HepG2 (cell line): ENCODE measurements around the gene TP53BP2. TPM values are rescaled to one million over a fixed set of nuclear protein-coding genes. Genes with fewer than 3 reads are reported as not detected.

Experiments used
- EED ChIP-seq: sonication (generic); formaldehyde crosslinking; IDR thresholded peaks from 2 replicates; pipeline ENCODE4 v1.5.0; 2020; ENCODE audit warnings: mild to moderate bottlenecking, missing genetic modification reagents
- ELF4 ChIP-seq: sonication (generic); formaldehyde crosslinking; IDR thresholded peaks from 2 replicates; pipeline ENCODE4 v1.5.0; 2020; ENCODE audit warnings: missing genetic modification reagents, mild to moderate bottlenecking, moderate library complexity, borderline replicate concordance
- FOXP1 ChIP-seq, 2 experiments: fragments of 450-650 bp in 1 of 2; IDR thresholded peaks; 2 replicates each; pipeline ENCODE4 v1.6.1; 2017 to 2018; ENCODE audit warnings: antibody characterized with exemption in 1 of 2
- GABPA ChIP-seq, 2 experiments: IDR thresholded peaks; 2 replicates each; pipeline ENCODE4 v1.6.1; 2011 to 2016; ENCODE audit warnings: low read depth in 2 of 2, low read length in 1 of 2, missing biosample characterization in 1 of 2, missing genetic modification characterization in 1 of 2
- GABPB1 ChIP-seq: IDR thresholded peaks from 2 replicates; pipeline ENCODE4 v1.6.1; 2016; ENCODE audit warnings: mild to moderate bottlenecking, missing genetic modification reagents, moderate library complexity, missing compliant biosample characterization
- JUND ChIP-seq: sonication (generic); formaldehyde crosslinking; IDR thresholded peaks from 2 replicates; pipeline ENCODE4 v1.8.0; 2022; ENCODE audit warnings: mild to moderate bottlenecking, missing genetic modification reagents
- KDM5B ChIP-seq: sonication (generic); formaldehyde crosslinking; IDR thresholded peaks from 2 replicates; pipeline ENCODE4 v1.4.0; 2020; ENCODE audit warnings: missing genetic modification reagents, mild to moderate bottlenecking, borderline replicate concordance
- MIER2 ChIP-seq: IDR thresholded peaks from 2 replicates; pipeline ENCODE4 v1.6.1; 2016; ENCODE audit warnings: missing biosample characterization, missing genetic modification reagents
- MXD1 ChIP-seq: sonication (generic); formaldehyde crosslinking; IDR thresholded peaks from 2 replicates; pipeline ENCODE4 v1.4.0; 2020; ENCODE audit warnings: mild to moderate bottlenecking, missing genetic modification reagents
- MXD4 ChIP-seq: IDR thresholded peaks from 2 replicates; pipeline ENCODE4 v1.6.1; 2016; ENCODE audit warnings: mild to moderate bottlenecking, missing biosample characterization, missing genetic modification reagents
- PHB2 ChIP-seq: fragments of 450-650 bp; IDR thresholded peaks from 2 replicates; pipeline ENCODE4 v1.6.1; 2018; ENCODE audit not compliant: partially characterized antibody
- PLSCR1 ChIP-seq: sonication (generic); formaldehyde crosslinking; IDR thresholded peaks from 2 replicates; pipeline ENCODE4 v1.5.0; 2020; ENCODE audit warnings: missing genetic modification reagents, mild to moderate bottlenecking, borderline replicate concordance
- RAD21 ChIP-seq: fragments of 450-650 bp; formaldehyde crosslinking; IDR thresholded peaks from 2 replicates; pipeline ENCODE4 v1.5.0; 2020; ENCODE audit warnings: mild to moderate bottlenecking
- REXO4 ChIP-seq: sonication (generic); formaldehyde crosslinking; IDR thresholded peaks from 2 replicates; pipeline ENCODE4 v1.8.0; 2022; ENCODE audit warnings: missing genetic modification reagents, mild to moderate bottlenecking, borderline replicate concordance
- RXRA ChIP-seq: sonication (generic); formaldehyde crosslinking; IDR thresholded peaks from 2 replicates; pipeline ENCODE4 v1.5.1; 2020; ENCODE audit warnings: missing genetic modification reagents
- SNRNP70 ChIP-seq: fragments of 200-400 bp; formaldehyde crosslinking; IDR thresholded peaks from 2 replicates; pipeline ENCODE4 v1.6.1; 2017; ENCODE audit warnings: mild to moderate bottlenecking, low read depth, low read length, moderate library complexity
- SOX5 ChIP-seq: IDR thresholded peaks from 2 replicates; pipeline ENCODE4 v1.6.1; 2016; ENCODE audit warnings: borderline replicate concordance
- ZNF296 ChIP-seq: sonication (generic); formaldehyde crosslinking; conservative IDR thresholded peaks from 2 replicates; pipeline ENCODE4 v1.5.0; 2020; ENCODE audit warnings: mild to moderate bottlenecking, missing genetic modification reagents
- ZNF333 ChIP-seq: sonication (generic); formaldehyde crosslinking; IDR thresholded peaks from 2 replicates; pipeline ENCODE4 v1.4.0; 2020; ENCODE audit warnings: mild to moderate bottlenecking, missing genetic modification reagents, borderline replicate concordance
- ZNF33B ChIP-seq: sonication (generic); formaldehyde crosslinking; IDR thresholded peaks from 2 replicates; pipeline ENCODE4 v1.5.1; 2020; ENCODE audit warnings: mild to moderate bottlenecking, missing genetic modification reagents
- ZNF572 ChIP-seq: sonication (generic); formaldehyde crosslinking; IDR thresholded peaks from 2 replicates; pipeline ENCODE4 v1.5.1; 2020; ENCODE audit warnings: mild to moderate bottlenecking, missing genetic modification reagents
- ZSCAN21 ChIP-seq: sonication (generic); formaldehyde crosslinking; IDR thresholded peaks from 2 replicates; pipeline ENCODE4 v1.8.0; 2022; ENCODE audit warnings: mild to moderate bottlenecking, missing genetic modification reagents, moderate library complexity, borderline replicate concordance
- polyA plus RNA-seq, 8 experiments: library from polyadenylated mRNA; depleted of rRNA in 3 of 8; stranded (reverse) in 7 of 8; unstranded in 1 of 8; fragments of >200 nt; fragmentation: Illumina TruSeq in 4 of 8; extraction: Trizol in 4 of 8; gene quantifications; 2 replicates each; pipeline versions ENCODE4 v1.2.1 to v1.2.3, GENCODE V29; 2011 to 2016; ENCODE audit warnings: low read depth in 4 of 8, missing spikeins in 1 of 8, mixed read lengths in 1 of 8; ENCODE audit not compliant: insufficient read depth in 1 of 8
- total RNA-seq, 5 experiments: library from RNA; depleted of rRNA; stranded (reverse); fragments of >200 nt; fragmentation: Illumina TruSeq; extraction: Trizol; gene quantifications; 2 replicates each; pipeline ENCODE4 v1.2.3, GENCODE V29; 2016; ENCODE audit warnings: low read depth in 1 of 5
- TF ChIP-seq, protein P1 (sequence below): sonication (generic); formaldehyde crosslinking; IDR thresholded peaks from 2 replicates; pipeline ENCODE4 v1.4.0; 2020; ENCODE audit warnings: missing genetic modification reagents
- TF ChIP-seq, protein P2 (sequence below): sonication (generic); formaldehyde crosslinking; IDR thresholded peaks from 2 replicates; pipeline ENCODE4 v1.8.0; 2022; ENCODE audit warnings: mild to moderate bottlenecking, missing genetic modification reagents, moderate library complexity

TP53BP2 gene
- total and polyA plus RNA-seq, 2 of the 13 experiments (the other 11 are each of a cell fraction or from before 2014, with no cell fraction given), result 10.0 to 14.0 TPM

GRCh38 chr1:223845810-223846682, at the start of gene TP53BP2 (continued):
- TF ChIP-seq RAD21 (CRISPR knock-in tag) (peak; percentile 83), SNRNP70 (no peak), MIER2 (0 out of 2 replicates have a peak, but pooled peaks have one; percentile 16), MXD1 (CRISPR knock-in tag) (peak; percentile 55), ZNF333 (peak; percentile 62), EED (CRISPR knock-in tag) (peak; percentile 83), PLSCR1 (no peak; the same call in 1 of the 2 replicates), KDM5B (CRISPR knock-in tag) (peak; percentile 75; the same call in 1 of the 2 replicates), FOXP1 (IDR thresholded peaks at IDR 0.05) (no peak), FOXP1 (CRISPR knock-in tag; IDR thresholded peaks at IDR 0.05) (no peak), REXO4 (CRISPR knock-in tag) (no peak), ZNF572 (CRISPR knock-in tag) (no peak), GABPB1 (CRISPR knock-in tag) (peak; percentile 71; the same call in 1 of the 2 replicates), ZNF296 (no peak), MXD4 (CRISPR knock-in tag) (no peak; the same call in 1 of the 2 replicates), PHB2 (no peak), SOX5 (CRISPR knock-in tag) (peak; percentile 19; the same call in 1 of the 2 replicates), ZNF33B (CRISPR knock-in tag) (0 out of 2 replicates have a peak, but pooled peaks have one; percentile 44), JUND (CRISPR knock-in tag) (no peak), RXRA (CRISPR knock-in tag) (peak; percentile 66; the same call in 1 of the 2 replicates), GABPA (IDR thresholded peaks at IDR 0.05; ENCODE audit: low read depth, low read length) (no peak), GABPA (CRISPR knock-in tag; IDR thresholded peaks at IDR 0.05; ENCODE audit: low read depth) (no peak), ZSCAN21 (peak; percentile 55; the same call in 1 of the 2 replicates), ELF4 (CRISPR knock-in tag) (peak; percentile 34; the same call in 1 of the 2 replicates)
- TF ChIP-seq, protein P1, sequence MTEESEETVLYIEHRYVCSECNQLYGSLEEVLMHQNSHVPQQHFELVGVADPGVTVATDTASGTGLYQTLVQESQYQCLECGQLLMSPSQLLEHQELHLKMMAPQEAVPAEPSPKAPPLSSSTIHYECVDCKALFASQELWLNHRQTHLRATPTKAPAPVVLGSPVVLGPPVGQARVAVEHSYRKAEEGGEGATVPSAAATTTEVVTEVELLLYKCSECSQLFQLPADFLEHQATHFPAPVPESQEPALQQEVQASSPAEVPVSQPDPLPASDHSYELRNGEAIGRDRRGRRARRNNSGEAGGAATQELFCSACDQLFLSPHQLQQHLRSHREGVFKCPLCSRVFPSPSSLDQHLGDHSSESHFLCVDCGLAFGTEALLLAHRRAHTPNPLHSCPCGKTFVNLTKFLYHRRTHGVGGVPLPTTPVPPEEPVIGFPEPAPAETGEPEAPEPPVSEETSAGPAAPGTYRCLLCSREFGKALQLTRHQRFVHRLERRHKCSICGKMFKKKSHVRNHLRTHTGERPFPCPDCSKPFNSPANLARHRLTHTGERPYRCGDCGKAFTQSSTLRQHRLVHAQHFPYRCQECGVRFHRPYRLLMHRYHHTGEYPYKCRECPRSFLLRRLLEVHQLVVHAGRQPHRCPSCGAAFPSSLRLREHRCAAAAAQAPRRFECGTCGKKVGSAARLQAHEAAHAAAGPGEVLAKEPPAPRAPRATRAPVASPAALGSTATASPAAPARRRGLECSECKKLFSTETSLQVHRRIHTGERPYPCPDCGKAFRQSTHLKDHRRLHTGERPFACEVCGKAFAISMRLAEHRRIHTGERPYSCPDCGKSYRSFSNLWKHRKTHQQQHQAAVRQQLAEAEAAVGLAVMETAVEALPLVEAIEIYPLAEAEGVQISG (CRISPR knock-in tag), result peak; percentile 50
- TF ChIP-seq, protein P2, sequence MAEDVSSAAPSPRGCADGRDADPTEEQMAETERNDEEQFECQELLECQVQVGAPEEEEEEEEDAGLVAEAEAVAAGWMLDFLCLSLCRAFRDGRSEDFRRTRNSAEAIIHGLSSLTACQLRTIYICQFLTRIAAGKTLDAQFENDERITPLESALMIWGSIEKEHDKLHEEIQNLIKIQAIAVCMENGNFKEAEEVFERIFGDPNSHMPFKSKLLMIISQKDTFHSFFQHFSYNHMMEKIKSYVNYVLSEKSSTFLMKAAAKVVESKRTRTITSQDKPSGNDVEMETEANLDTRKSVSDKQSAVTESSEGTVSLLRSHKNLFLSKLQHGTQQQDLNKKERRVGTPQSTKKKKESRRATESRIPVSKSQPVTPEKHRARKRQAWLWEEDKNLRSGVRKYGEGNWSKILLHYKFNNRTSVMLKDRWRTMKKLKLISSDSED (CRISPR knock-in tag), result no peak
